Medulla oblongata (tissue), 1 donor: ENCODE measurements around the gene RBM20.

Experiments used
- DNase-seq: peaks from one replicate; pipeline ENCODE4 v3.0.0-alpha.2; 2015; ENCODE audit errors: extremely low spot score

Gene RBM20

DNA sequence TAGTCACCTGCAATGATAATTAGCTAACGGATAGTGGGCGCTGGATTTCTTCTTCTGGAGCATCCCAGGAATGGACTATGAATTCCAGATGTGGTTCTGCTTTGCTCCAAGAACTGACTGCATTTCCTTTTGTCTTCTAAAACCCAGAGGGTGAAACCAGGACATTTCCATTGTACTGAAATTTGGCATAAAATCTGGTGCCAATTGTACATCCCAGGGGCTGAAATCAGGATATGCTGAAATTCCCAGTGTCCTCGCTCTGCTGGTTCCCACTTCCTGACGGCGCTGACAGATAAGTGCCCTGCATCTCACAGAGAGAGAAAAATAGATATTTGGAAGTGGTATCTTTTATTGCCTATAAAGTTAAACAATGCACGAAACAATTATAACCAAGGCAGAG is 31.9 kb downstream of the RBM20 start:
- no peak for DNase-seq

DNA sequence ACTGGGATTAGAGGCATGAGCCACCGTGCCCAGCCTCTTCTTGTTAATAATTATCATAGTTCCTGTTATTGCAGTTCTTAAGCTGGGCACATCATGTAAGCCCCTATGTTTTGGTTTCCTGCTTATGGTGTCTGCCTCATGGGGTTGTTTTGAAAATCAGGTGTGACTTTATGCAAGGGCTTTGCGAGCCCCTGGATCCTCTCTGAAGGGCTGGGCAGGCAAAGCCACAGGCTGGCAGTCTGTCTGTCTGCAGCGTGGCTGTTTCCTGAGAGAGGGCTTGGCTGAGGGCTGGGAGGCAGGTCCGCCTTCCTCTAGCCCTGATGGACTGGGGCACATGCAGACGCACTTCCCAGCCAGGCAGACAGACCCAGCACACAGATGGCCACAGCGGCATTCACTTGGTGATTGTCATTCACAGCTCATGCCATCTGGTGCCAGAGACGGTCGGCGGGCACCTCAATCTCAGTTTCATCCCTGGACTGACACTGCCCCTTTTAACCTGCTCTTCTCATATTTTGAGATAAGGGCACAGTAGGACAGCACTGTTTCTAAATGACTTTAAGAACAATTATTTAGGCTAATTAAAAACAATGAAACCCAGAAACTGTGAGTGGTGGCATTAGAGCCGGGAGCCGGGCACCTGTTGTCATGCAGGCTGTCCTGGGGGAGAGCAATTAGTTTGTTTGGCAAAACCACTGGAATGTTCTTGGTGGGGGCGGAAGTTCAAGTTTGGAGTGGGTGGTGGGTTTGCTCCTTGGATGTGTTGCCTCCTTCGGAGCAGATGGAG is 35.5 kb downstream of the RBM20 start:
- DNase-seq: no peak

DNA sequence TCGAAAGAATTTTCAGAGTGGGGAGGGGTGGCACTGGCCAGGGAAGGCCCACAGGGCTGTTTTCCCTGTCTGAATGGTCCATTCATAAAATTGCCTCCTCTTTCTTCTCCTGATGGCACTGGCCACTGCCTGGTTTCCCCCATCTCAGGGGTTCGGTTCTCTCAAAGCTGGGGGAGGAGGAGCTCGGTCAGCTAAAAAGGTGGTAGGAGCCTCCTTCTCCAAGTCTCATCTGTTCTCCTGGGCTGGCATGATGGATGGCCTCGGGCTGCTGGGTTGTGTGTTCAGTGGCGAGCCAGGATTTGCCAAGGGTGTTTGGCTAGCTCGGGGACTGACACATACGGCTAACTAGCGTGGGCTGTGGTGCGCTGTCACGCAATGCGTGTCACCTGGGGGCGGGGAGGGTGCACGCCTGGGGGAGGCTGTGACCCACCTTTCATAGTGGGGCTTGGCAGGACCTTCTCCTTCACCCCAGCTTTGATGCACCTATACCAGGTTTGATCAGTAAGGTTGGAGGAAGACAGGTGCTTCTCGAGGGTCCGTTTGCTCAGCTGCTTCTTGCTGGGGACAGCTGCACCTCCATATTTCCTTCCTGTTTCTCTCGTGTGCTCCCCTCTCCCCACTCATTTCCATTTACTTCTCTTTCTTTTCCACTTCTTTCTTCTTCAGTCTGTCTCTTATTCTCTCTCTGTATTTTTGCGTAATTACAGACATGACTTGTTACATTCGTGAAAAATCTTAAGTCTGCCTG is 36.3 kb downstream of the RBM20 start:
- no peak for DNase-seq

DNA sequence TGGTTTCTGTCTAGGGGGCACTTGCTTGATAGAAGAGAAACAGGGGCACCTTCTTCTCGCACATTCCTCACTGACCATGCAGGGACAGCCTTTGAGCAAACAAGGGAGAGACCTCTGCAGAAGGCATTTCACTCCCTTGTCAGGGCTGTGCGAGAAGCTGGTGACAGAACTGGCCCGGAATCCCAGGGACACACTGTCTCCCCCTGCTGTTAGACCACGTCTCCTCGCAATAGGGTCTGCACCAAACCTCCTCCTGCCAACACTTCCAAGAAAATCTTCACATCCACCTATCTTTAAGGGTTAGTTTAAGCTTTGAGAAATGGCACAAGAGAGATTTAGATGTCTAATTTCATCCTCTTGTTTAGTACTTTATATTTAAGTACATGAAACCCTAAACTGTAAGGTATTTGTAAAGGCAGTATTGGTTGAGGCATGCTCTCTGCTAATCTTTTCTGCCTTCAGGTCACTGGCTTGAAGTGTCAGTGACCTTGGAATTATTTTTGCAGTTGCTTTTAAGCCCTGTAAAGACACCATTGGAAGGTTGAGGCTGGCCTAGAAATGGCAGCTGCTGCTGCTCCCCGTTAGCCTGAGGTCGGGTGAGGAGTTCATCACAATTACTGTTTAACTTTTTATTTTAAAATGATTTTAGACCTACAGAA is 37.0 kb downstream of the RBM20 start:
- peak; percentile 44 for DNase-seq

DNA sequence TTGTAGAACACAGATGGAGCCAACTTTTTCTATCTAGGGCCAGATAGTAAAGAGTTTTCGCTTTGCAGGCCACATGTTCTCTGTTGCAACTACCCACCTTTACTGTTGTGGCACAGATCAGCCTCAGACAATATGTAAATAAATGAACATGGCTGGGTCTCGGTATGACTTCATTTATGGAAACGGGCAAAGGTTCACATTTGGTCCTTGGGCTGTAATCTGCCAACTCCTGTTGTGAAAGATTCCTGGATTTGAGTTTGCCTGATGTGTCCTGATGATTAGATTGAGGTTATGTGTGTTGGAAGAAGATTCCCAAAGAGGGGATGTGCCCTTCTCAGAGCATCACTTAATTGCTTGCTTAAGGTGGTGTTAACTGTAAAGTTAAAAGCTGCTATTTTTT is 38.2 kb downstream of the RBM20 start:
- DNase-seq: no peak

DNA sequence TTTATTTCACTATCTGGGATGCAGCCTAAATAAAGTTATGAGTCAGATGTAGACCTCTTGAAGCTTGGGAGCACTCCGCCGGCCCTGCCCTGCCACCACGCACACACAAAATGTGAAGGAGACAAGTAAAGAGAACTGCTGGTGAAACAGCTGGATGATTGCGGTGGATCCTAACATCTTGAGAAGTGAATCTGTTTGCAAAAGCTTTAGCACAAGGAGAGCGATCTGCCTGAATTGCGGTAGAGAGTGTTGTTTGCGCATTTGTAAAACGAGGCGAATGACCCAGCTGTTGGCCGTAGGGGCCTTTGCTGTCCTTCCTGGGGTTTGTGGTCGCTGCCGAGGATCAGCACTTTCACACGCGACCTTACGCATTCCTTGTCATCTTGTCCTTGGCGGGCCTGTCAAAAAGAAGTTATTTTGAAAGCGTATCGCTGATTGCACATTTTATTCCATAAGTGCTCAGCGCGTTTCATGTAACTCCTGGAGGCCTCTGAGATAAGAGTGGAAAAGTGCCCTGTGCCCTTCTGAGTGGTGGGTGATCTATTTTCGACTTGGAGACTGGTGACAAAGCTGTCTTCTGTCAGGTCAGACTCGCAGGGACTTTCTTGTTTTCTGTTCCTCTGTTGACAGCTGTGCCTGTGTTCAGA is 40.8 kb downstream of the RBM20 start:
- DNase-seq: no peak

DNA sequence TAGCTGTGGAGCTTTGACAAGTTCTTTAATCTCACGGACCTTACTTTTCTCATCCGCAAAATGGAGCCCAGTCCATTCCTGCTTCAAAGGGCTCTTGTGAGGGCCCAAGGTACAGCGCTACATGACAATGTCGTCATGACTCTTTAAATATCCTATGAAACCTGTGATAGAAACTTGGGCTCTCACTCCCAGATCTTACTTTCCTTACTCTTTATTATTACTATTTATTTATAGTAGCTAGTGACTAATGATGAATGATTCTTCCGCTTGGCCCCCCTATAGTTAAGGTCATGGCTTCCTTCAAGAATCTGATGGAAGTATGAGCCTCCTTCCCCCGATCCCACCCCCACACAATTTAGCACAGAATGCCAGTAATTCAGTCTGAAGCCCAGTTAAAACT is 41.9 kb downstream of the RBM20 start:
- no peak for DNase-seq

DNA sequence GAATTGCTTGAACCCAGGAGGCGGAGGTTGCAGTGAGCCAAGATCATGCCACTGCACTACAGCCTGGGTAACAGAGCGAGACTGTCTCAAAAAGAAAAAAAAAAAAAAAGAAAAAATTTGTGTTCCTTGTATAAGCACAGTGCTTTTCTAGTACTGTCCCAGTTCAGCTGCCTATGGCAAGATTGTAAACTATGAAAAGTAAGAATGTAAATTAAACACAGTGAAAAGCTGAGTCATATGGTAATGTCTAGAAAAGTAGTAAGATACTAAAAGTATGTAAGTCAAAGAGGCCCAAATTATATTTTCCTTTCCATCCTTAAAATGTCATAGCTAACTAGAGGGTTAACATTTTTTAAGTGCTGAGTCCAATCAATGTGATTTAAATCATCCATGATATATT is 42.8 kb downstream of the RBM20 start:
- no peak for DNase-seq

DNA sequence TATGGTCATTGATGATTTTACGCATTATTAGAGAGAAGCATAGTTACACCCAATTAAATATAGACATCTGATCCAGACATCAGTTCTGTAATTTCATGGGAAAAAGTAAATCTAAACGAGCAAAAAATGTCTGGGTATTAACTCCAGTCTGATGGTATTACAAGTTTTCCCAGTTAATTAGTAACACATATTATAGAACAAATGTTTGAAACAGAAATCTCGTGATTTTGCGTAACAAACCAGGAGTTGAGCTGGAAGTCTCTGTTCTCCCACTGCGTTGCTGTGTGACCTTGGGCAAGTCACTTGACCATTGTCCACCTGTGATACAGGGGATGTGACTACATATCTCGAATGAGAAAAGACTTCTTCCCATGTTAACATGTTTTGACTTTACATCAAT is 43.3 kb downstream of the RBM20 start:
- no peak for DNase-seq

DNA sequence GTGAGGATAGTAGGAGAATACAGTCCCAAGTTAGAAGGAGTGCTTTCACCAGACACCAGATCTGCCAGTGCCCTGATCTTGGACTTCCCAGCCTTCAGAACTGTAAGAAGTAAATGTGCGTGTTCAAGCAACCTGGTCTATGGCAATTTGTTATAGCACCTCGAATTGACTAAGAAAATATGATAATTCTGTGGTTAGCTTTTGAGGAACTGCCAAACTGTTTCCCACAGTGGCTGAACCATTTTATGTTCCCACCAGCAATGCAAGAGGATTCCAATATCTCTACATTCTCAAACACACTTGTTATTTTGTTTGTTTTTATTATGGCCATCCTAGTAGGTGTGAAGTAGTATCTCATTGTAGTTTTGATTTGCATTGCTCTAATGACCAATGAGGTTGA is 47.0 kb downstream of the RBM20 start:
- DNase-seq: no peak

DNA sequence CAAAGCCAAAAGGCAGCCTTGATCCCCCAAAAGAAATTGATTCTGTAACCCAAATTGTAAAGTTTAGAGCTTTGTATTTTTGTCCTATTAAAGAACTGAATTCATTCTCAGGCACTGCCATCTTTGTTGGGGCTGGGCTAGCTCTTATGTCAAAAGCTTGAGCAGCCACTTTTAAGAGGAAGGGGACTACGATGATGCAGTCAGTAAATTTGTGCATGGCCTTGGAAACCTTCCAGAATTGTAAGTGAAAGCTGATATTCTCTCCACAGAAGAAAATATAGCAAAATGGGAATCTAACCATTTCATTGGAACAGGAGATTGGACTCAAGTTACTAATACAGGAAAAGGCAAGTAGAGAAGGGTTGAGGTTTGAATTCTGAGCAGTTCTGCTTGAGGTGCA is 50.1 kb downstream of the RBM20 start:
- DNase-seq: no peak

DNA sequence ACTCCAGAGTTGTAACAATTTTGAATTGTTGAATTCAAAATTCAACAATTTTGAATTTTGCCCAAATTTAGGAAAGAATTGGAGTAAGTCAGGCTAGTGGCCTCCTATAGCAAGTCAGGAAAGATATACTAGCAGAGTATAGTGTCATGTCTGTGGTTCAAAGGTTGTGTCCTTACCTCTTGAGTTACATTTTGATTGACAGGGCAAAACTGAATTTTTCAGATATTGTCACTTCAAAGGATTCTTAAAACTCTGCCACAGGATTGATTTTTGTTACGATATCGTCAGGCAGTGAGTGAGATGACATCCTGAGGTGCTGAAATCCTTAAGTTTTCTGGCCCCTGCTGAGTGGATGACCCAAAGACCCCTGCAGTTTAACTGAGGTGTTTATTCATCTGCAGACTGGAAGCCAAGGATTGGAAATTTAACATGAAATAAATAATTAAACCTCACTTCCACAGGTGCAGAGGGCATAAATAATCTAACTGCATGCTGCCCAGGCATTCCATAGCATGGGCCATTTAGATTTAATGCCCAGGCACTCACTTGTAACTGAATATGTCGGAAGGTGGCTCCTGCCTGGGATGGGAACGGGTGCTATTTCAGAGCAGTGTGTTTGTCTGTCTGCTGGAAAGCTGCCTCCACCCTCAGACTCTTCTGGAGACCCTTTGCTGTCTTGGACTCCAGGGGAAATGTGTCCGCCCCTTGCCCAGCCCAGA is 50.8 kb downstream of the RBM20 start:
- no peak for DNase-seq

DNA sequence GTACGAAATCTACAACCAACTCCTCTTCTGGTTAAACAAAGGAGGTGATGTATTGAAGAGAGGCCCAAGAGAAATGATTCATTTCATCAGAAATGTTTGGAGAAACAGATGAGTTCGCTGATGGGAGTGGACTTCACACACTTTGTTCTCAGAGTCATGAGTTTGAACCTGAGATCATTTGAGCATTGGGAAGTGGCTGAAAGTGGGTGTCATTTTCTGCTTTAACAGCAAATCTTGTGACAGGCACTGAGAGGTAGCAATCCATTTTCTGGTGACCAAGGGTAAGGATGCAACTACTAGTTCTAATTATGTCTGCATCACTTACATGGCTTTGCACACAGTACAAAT is 51.4 kb downstream of the RBM20 start:
- no peak for DNase-seq

DNA sequence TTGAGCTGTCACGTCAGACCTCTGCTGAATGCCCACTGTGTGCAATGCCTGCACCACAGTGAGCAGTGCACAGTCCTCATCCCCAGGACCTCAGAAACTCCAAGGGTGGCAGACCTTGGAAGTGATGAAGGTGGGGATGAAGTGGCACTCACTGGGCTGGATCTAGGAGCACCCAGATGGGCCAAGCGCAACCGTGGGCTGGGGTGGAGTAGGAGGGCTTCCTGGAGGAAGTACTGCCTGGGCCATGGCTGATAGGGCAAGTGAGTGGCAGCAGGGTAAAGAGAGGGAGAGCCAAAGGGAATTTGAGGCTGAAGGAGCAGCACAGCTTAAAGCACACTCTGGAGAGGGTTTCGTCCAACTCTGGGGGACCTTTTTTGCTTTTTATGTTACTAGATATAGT is 52.3 kb downstream of the RBM20 start:
- DNase-seq: no peak

DNA sequence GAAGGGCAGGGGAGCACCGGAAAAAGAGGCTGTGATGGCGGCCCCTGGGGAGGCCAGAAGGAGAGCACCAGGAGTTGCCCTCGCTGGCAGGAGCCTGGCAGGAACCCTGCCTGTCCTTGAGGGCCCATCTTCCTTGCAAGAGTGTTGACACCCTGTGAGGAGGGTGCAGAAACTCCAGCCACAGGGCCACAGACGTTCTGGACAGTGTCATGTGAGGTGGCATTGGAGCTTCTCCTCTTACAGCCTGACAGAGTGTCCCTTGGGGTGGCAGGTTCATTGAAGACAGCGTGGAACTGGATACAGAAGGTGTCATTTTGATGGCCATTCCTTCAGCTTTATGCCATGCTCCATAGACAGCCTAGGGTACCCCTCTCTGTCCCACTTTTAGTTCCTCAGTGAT is 54.2 kb downstream of the RBM20 start:
- no peak for DNase-seq

DNA sequence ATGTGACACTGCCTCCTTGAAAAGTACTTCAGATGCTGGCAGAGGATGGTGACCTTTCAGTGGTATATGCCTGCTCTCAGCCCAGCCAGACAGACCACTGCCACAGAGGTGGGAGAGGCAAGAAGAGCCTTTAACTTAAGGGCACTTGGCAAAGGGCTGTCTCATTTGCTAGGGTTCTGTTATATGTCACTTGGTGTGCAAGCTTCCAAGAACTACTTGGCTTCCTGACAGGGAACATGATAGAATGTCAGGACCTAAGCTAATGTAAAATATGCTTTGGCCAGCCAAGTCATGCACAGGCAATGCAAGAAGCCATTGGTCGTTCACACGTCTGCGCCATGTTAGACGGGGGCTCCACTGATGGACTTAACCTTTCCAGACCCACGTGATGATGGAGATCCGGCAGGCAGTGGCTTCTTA is 54.7 kb downstream of the RBM20 start:
- DNase-seq: no peak

DNA sequence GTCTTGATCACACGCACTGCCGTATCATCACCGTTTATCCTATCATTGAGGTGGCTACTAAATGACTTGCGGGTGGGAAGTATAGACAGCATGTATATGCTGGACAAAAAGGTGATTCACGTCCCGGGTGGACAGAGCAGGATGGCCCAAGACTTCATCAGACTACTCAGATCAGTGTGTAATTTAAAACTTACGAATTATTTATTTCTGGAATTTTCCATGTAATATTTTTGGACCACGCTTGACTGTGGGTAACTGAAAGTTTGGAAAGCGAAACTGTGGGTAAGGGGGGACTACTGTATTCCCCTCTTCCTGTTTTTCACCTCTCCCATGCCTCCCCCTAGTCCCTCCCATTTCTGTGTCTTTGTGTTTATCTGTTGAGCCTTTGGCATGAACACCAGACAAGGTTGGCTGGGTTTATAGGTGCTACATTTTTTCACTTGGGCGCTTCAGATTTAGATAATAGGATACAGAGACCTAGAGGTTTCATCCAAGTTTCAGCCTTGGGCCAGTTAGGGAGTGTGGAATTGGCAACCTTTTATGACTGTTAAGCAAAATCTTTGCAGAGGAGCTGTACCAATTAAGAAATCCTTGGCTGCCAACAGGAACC is 55.8 kb downstream of the RBM20 start:
- no peak for DNase-seq

DNA sequence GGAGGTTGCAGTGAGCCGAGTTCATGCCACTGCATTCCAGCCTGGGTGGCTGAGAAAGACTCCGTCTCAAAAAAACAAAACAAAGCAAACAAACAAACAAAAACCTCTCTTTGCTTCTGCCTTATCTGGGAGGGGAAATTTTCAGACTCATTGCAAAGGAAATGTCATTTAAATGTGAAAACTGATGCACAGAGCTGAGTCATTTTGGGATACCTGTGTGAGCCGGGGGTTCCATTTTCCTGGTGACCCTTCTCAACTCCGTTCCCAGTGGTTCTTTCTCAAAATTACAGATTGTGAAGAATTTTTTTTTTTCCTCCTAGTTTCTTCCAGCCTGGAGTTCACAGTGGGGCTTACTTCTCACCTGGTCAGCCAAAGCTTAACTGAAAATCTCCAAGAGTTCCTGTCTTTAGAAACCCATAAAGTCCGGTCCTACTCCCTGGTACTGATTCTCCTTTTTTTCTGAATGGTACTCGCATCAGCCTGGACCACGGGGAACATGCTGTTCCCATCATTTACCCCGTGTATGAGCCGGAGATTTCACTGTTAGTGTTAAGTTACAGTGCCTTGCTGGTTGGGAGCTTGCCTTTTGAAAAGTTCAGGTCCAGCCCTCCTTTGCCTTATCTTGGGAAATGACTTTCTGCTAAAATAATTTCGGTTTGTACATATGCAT is 56.9 kb downstream of the RBM20 start:
- DNase-seq: no peak

DNA sequence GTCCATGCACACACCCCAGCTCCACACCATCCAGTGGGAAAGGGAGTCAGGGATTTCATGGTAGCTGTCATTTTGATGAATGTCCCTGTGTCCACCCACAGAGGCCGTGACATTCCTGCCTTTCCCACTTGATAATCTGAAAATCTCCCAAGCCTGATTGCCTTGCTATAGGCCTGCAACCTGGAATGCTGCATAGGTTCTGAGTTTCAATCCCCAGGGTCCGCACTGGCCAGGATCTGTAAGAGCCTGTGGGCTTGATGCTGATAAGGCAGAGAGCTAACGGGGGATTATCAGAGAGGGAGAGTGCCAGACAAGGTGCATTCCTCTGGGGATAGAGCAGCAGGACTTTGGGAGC is 57.5 kb downstream of the RBM20 start:
- DNase-seq: no peak

DNA sequence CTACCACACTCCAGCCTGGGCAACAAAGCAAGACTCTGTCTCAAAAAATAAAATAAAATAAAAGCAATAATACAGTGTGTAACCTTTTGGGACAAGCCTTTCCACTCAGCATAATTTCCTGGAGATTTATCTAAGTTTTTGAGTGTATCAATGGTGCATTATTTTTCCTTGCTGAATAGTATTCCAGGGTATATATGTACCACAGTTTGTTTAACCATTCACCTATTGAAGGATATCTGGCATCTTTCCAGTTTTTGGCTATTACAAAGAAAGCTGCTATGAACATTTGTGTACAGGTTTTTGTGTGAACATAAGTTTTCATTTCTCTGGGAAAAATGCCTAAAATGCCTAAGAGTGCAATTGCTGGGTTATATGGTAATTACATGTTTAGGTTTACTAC is 59.9 kb downstream of the RBM20 start:
- DNase-seq: no peak

DNA sequence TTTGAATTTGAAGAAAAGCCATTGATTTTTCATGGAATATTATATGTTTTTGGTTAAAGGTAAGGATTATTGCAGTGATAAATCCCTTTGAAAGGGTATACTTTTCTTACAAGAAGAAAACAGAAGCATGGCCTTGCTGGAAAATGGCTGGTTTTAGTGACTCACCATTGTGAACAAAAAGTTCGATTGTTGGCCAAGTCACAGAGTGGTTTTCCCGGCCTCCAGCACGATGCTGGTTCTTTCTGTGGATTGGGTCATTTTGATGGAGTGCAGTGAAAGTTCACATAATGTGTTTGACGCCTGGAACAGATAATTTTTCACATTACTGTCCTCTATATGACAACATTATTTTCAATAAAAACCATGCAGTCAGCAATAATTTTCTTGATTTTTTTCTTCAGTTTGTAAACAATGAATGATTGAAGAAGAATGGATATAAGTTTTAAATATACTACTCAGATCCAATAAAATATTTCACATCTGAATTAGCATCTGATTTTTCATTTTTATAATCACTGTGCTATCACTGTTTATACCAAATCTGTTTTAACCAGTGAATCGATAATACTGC is 60.9 kb downstream of the RBM20 start:
- DNase-seq: no peak
